ENCODE measurements around the gene KIZ. TPM values are rescaled to one million over a fixed set of nuclear protein-coding genes. Genes with fewer than 3 reads are reported as not detected.

Gene KIZ
- total and polyA plus RNA-seq, 2 experiments from 2014 or later: 58.3 to 63.6 TPM

GRCh38 chr20:21234324-21234723, 108.4 kb downstream of the KIZ start:
- H3K9me3 Mint-ChIP-seq: no peaks in the 10 kb centered on the region
- no peak overlapping the region; the same call in 1 of the 2 replicates for H3K27ac ChIP-seq (ENCODE audit: low read depth)

GRCh38 chr20:21234806-21235483, 109.1 kb downstream of the KIZ start:
- no peaks in the 10 kb centered on the region for H3K27me3 ChIP-seq (ENCODE audit: insufficient read depth)
- peaks cover 13% of the 10 kb centered on the region for H3K36me3 Mint-ChIP-seq (ENCODE audit: low read depth)
- H3K4me3 Mint-ChIP-seq: no peak overlapping the region
- H3K27ac Mint-ChIP-seq: no peak overlapping the region
- peaks cover 7% of the 10 kb centered on the region; the same call in 1 of the 2 replicates for H3F3A ChIP-seq (replicated peaks; ENCODE audit: low read depth)
- no peak overlapping the region for H2AFZ ChIP-seq
- H3K79me2 ChIP-seq (replicated peaks; ENCODE audit: insufficient read depth): no peaks in the 10 kb centered on the region
- H3K36me3 ChIP-seq (ENCODE audit: insufficient read depth): peaks cover 4% of the 10 kb centered on the region
- no peaks in the 10 kb centered on the region for H4K20me1 ChIP-seq (replicated peaks; ENCODE audit: insufficient read depth)
- peak overlapping the region; percentile 27 for H3K27ac ChIP-seq (ENCODE audit: low read depth)
- peak overlapping the region; percentile 55 for H3K4me2 ChIP-seq
- peak; percentile 60 for ATAC-seq
- peaks cover 27% of the 10 kb centered on the region for H3K4me1 Mint-ChIP-seq
- no peaks in the 10 kb centered on the region for H3K9me3 Mint-ChIP-seq
- no peaks in the 10 kb centered on the region for H3K9me2 ChIP-seq (ENCODE audit: insufficient read depth)
- H3K4me3 ChIP-seq: 0 out of 2 replicates have a peak overlapping the region, but pooled peaks have one; percentile 8
- peak; percentile 23 for DNase-seq (ENCODE audit: low spot score)
- peaks cover 38% of the 10 kb centered on the region for H3K4me1 ChIP-seq (ENCODE audit: insufficient read depth)
- peaks cover 4% of the 10 kb centered on the region for H3K27me3 Mint-ChIP-seq (ENCODE audit: insufficient read depth, low read depth, poor library complexity)
- TF ChIP-seq CTCF (conservative IDR thresholded peaks at IDR 0.05; ENCODE audit: low read depth in 2 of 2) (no peak), ZNF114 (CRISPR knock-in tag; IDR thresholded peaks at IDR 0.05) (no peak), NANOG (IDR thresholded peaks at IDR 0.05; ENCODE audit: borderline replicate concordance) (no peak), STAT1 (IDR thresholded peaks at IDR 0.05; ENCODE audit: unreplicated experiment) (no peak), ZNF331 (CRISPR knock-in tag; IDR thresholded peaks at IDR 0.05; ENCODE audit: low read depth) (no peak), EZH2phosphoT487 (IDR thresholded peaks at IDR 0.05; ENCODE audit: unreplicated experiment) (no peak), JUNB (IDR thresholded peaks at IDR 0.05; ENCODE audit: unreplicated experiment) (no peak)

More at GRCh38 chr20:21234324-21234723, 108.4 kb downstream of the KIZ start:
- Histone ChIP-seq H3F3A (replicated peaks; ENCODE audit: low read depth) (peaks cover 7% of the 10 kb centered on the region; the same call in 1 of the 2 replicates), H3K79me2 (replicated peaks; ENCODE audit: insufficient read depth) (no peaks in the 10 kb centered on the region), H2AFZ (no peak overlapping the region), H3K4me1 (ENCODE audit: insufficient read depth) (peaks cover 38% of the 10 kb centered on the region), H3K36me3 (ENCODE audit: insufficient read depth) (peaks cover 8% of the 10 kb centered on the region), H3K4me3 (no peak overlapping the region), H3K4me2 (peak overlapping the region; percentile 55), H3K9me2 (ENCODE audit: insufficient read depth) (no peaks in the 10 kb centered on the region), H4K20me1 (replicated peaks; ENCODE audit: insufficient read depth) (no peaks in the 10 kb centered on the region), H3K27me3 (ENCODE audit: insufficient read depth) (no peaks in the 10 kb centered on the region)
- no peak for ATAC-seq
- Mint-ChIP-seq H3K4me1 (peaks cover 27% of the 10 kb centered on the region), H3K36me3 (ENCODE audit: low read depth) (peaks cover 14% of the 10 kb centered on the region), H3K4me3 (no peak overlapping the region), H3K27ac (peak overlapping the region; percentile 46; the same call in 1 of the 2 replicates), H3K27me3 (ENCODE audit: insufficient read depth, low read depth, poor library complexity) (peaks cover 4% of the 10 kb centered on the region)
- no peak for TF ChIP-seq ETS1 (IDR thresholded peaks at IDR 0.05)
- TF ChIP-seq NANOG (IDR thresholded peaks at IDR 0.05; ENCODE audit: borderline replicate concordance): no peak
- TF ChIP-seq CTCF (conservative IDR thresholded peaks at IDR 0.05; ENCODE audit: low read depth in 2 of 2): no peak
- TF ChIP-seq ZNF331 (CRISPR knock-in tag; IDR thresholded peaks at IDR 0.05; ENCODE audit: low read depth): no peak
- no peak for TF ChIP-seq ZNF114 (CRISPR knock-in tag; IDR thresholded peaks at IDR 0.05)
- DNase-seq (ENCODE audit: low spot score): no peak

All from GM23338 (cell line).